SKM-1 treated with dmso at 0.1 percent for 144 hours (cell line): Measurements from ENCODE around the gene CERT1.
"Not testable (repeated sequence)": the region's sequence is repeated elsewhere in the genome, so short reads cannot be mapped to it uniquely, and the experiment has no call there.

ENCODE experiments used
- DNase-seq: peaks from one replicate; lab custom pipeline; 2025; ENCODE audit not compliant: unreplicated experiment; lab: John Stamatoyannopoulos, UW

Gene CERT1, protein sequence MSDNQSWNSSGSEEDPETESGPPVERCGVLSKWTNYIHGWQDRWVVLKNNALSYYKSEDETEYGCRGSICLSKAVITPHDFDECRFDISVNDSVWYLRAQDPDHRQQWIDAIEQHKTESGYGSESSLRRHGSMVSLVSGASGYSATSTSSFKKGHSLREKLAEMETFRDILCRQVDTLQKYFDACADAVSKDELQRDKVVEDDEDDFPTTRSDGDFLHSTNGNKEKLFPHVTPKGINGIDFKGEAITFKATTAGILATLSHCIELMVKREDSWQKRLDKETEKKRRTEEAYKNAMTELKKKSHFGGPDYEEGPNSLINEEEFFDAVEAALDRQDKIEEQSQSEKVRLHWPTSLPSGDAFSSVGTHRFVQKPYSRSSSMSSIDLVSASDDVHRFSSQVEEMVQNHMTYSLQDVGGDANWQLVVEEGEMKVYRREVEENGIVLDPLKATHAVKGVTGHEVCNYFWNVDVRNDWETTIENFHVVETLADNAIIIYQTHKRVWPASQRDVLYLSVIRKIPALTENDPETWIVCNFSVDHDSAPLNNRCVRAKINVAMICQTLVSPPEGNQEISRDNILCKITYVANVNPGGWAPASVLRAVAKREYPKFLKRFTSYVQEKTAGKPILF

GRCh38 chr5:75511435-75512382 is at the start of gene CERT1, which contains the start of gene POLK:
TSS of gene CERT1 (minus strand) at chr5:75511629. CDS start at chr5:75511207, 422 bp downstream.
TSS of gene POLK (plus strand) at chr5:75511891.
- peak; percentile 97 for DNase-seq

DNA sequence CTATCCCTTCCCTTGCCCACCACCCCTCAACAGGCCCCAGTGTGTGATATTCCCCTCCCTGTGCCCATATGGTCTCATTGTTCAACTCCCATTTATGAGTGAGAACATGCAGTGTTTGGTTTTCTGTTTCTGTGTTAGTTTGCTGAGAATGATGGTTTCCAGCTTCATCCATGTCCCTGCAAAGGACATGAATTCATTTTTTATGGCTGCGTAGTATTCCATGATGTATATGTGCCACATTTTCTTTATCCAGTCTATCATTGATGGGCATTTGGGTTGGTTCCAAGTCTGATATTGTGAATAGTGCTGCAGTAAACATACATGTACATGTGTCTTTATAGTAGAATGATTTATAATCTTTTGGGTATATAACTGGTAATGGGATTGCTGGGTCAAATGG is 49.2 kb upstream of the CERT1 start:
- not testable (repeated sequence) for DNase-seq

DNA sequence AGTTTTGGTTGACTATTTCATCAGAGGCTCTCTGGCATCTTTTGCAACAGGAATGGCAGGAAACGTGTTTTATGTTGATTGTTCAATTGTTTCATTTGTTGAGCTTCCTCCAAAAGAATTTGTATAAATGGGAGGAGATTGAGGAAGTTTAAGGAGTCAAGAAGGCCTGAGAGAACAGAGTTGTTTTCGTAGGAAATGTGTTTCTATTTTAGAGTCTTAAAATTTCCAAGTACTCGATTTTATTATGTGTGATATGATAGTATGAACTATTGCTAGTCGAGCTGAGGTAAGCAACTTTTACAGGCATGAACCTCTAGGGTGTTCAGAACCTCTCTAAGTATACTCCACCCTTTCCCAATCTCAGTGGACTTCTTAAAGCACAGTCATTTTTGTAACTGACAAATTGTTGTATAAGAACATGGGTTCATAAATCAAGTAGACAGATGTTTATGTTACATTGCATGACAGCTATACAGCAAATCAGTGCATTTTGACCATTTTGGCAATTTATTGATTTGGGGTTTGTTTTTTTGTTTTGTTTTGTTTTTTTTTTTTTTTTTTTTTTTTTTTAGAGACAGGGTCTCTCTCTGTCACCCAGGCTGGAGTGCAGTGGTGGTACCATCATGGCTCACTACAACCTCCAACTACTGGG is 47.7 kb upstream of the CERT1 start:
- peak; percentile 49 for DNase-seq

DNA sequence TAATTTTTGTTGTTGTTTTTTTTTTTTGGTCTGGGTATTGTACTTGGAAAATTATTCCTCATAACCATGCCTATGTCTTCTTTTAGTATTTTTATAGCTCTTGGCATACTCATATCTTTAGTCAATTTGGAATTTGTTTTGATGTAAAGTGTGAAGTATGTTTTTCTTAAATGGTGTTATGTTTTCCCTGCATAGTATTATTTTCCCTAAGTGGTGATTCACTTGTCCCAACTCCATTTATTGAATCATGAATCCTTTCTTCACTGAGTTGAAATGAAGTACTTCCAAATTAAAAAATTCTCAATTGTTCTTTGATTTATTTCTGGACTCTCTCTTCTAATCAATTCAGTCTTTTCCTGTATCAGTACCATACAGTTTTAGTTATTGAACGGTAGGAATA is 46.8 kb upstream of the CERT1 start:
- no peak for DNase-seq

- DNase-seq, result no peak
Measured at GRCh38 chr5:75553358-75553757, 41.9 kb upstream of the CERT1 start.

DNA sequence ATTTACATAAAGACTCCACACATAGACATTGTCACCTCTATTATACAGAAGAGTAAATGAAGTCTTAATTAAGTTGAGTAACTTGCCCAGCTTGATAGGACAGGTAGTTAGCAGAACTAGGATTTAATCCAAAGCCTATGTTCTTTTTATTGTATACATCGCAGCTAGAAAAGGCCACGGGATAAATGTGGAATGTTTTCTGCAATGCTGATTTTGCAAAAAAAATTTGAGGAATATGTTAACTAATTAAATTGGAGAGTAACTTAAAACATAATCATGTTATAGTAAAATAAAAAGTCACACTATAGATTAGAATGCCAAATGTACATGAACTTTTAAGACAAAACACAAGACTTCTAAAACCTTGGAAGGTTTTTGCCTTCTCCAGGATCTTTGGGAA is 41.3 kb upstream of the CERT1 start:
- DNase-seq, result no peak

- no peak for DNase-seq
Measured at GRCh38 chr5:75551471-75551870, 40.0 kb upstream of the CERT1 start.

DNA sequence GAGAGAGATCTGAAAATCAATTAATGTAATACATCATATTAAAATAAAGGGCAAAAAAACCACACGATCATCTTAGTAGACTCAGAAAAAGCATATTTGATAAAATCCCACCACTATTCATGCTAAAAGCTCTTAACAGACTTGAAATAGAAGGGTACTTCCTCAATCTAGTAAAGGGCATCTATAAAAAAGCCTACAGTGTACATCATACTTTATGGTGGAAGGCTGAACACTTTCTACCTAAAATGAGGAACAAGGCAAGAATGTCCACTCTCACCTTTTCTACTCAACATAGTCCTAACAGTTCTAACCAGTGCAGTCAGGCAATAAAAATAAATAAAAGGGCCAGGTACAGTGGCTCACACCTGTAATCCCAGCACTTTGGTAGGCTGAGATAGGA is 39.2 kb upstream of the CERT1 start:
- DNase-seq, result no peak

GRCh38 chr5:75547812-75548211 is 36.4 kb upstream of the CERT1 start:
- no peak for DNase-seq

DNA sequence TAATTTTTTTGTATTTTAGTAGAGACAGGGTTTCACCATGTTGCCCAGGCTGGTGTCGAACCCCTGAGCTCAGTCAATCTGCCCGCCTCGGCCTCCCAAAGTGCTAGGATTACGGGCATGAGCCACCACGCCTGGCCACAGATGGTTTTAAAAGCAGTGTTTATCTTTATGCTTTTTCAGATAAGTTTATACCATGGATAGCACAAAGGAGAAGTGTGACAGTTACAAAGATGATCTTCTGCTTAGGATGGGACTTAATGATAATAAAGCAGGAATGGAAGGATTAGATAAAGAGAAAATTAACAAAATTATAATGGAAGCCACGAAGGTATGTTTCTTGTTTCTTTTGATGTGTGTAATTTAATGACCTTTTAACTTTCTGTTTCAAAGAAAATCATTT is 35.4 kb upstream of the CERT1 start:
- no peak for DNase-seq

GRCh38 chr5:75545131-75545530 is 33.7 kb upstream of the CERT1 start:
- no peak for DNase-seq

DNA sequence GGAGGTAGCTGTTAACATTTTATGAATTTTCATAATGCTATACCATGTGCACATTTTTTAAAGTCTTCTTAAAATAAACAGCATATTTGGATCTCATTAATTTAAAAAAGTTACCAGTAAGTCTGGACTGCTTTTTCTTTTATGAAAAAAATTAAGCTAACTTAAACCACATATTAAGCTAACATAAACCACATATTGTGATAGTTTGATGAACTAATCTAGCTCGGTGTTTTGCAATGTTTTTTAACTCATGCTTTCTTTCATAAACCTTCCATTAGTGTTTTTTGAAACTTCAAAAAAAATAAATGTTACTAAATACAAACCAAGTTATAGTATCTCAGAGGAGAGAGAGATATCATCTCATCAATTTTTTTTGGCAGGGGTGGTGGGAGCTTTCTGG is 26.8 kb upstream of the CERT1 start:
- DNase-seq, result no peak

GRCh38 chr5:75536694-75537360 is 25.4 kb upstream of the CERT1 start:
- no peak for DNase-seq

DNA sequence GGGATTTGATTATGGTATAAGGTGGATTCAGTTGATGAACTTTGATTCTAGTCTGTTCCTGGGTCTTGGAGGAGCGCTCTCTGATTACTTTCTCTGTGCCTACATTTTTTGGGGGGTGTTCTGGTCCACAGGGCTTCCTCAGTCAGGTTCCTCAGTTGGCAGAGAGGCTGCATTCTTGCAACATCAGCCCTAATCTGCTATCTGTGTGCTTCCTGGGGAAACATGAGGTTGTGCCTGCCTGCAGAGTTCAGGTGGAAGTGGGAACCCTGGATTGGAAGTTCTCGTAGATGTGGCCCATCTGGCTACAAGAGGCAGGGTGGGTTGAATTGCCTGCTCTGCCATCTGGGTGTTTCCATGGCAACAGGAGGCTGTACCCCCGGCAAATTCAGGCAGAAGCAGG is 24.7 kb upstream of the CERT1 start:
- DNase-seq, result no peak

DNA sequence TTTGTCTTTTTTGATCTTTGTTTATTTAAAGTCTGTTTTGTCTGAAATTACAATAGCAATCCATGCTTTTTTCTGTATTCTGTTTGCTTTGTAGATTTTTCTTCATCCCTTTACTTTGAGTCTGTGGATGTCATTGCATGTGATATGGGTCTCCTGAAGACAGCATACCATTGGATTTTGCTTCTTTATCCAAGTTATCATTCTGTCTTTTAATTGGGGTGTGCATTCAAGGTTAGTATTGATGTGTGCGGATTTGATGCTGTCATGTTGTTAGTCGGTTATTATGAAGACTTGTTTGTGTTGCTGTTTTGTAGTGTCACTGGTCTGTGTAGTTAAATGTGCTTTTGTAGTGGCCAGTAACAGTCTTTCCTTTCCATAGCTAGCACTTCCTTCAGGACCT is 23.3 kb upstream of the CERT1 start:
- no peak for DNase-seq

- DNase-seq, result not testable (repeated sequence)
Measured at GRCh38 chr5:75533716-75534115, 22.3 kb upstream of the CERT1 start.

DNA sequence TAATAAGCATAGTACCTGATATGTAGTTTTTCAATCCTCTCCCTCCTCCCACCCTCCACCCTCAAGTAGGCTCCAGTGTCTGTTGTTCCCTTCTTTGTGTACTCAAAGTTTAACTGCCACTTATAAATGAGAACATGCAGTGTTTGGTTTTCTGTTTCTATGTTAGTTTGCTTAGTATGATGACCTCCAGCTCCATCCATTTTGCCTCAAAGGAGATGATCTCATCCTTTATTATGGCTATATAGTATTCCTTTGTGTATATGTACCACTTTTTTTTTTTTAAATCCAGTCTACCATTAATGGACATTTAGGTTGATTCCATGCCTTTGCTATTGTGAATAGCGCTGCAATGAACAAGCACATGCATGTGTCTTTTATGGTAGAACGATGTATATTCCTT is 20.8 kb upstream of the CERT1 start:
- no peak for DNase-seq

- DNase-seq, result no peak
Measured at GRCh38 chr5:75529185-75529584, 17.8 kb upstream of the CERT1 start.

GRCh38 chr5:75526070-75526469 is 14.6 kb upstream of the CERT1 start:
- DNase-seq, result no peak

DNA sequence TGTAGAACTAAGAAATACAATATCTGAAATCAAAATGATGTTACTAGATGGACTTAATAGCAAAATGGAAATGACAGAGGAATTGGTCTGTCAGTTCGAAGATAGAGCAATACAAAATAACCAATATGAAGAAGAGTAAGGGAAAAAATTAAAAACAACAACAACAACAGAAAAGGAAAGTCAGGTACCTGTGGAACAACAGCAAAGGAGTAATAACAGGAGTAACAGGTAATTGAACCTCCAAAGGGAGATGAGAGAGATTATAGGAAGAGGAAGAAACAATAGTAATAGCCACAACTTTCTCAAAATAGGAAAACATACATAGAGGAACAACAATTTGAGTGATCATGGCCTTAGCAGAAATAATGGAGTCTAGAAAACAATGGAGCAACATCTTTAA is 13.9 kb upstream of the CERT1 start:
- DNase-seq, result no peak
